ENCODE data around the gene DDR1.
"Not testable (repeated sequence)": the region's sequence is repeated elsewhere in the genome, so short reads cannot be mapped to it uniquely, and the experiment has no call there.

GRCh38 chr6:30902196-30902595 lies 17.9 kb downstream of the DDR1 start:
- TF ChIP-seq PRDM15 (CRISPR knock-in tag; IDR thresholded peaks at IDR 0.05); ELF4 (CRISPR knock-in tag; IDR thresholded peaks at IDR 0.05; ENCODE audit: low read depth); CTCF (IDR thresholded peaks at IDR 0.05); PREB (CRISPR knock-in tag; IDR thresholded peaks at IDR 0.05; ENCODE audit: borderline replicate concordance); FOXK1 (CRISPR knock-in tag; IDR thresholded peaks at IDR 0.05); ZNF263 (CRISPR knock-in tag; IDR thresholded peaks at IDR 0.05; ENCODE audit: low read depth): not testable (repeated sequence)
